ENCODE results near the gene PHKB.

PHKB gene

GRCh38 chr16:47571049-47571448 lies 109.9 kb downstream of the PHKB start:
- DNase-seq = no peak

GRCh38 chr16:47571711-47572110 lies 110.6 kb downstream of the PHKB start:
- DNase-seq = no peak

- peak; percentile 68 for DNase-seq
Measured at GRCh38 chr16:47574091-47575054, 113.2 kb downstream of the PHKB start.

- DNase-seq = no peak
Measured at GRCh38 chr16:47577029-47577428, 115.9 kb downstream of the PHKB start.

GRCh38 chr16:47578033-47578432 lies 116.9 kb downstream of the PHKB start:
- no peak for DNase-seq

DNA sequence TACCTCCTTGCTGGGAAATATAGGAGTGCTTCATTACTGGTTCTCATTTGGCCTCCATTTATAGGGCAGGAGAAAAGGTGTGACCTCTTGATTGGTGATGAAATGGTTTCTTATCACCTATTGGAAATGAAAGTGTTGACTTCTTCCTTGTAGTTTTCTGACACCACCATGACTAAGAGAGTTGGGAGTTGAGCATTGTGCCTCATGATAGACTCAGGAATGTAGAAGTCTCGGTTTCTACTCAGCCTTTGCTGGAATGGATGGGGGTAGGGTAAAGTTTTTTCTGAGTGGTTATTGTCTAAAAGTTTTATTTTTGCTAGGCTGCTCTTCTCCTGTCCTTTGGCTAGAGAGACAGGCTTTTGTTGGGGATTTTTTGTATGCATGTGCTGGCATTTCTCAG lies 117.4 kb downstream of the PHKB start:
- DNase-seq = peak; percentile 19

DNA sequence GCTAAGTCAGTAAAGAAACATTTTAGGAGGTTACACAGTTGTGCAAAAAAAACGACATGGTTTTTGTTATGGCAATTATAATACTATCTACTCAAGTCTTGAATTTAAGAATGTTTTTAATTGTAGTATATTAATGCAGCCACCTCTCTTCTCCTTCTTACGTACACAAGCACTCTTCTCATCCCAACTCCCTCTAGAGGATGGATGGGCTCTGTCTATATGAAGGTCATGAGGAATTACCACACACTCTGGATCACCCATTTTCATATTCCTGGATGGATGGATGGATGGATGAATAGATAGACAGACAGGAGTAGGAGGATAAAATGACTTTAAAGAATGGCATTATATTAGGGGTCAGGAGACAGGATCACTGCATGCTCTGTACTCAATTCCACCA lies 120.0 kb downstream of the PHKB start:
- DNase-seq = no peak

GRCh38 chr16:47584464-47585225 lies 123.5 kb downstream of the PHKB start:
- no peak for DNase-seq

GRCh38 chr16:47586121-47586520 lies 125.0 kb downstream of the PHKB start:
- no peak for DNase-seq

GRCh38 chr16:47590472-47590871 lies 129.3 kb downstream of the PHKB start:
- DNase-seq = no peak

DNA sequence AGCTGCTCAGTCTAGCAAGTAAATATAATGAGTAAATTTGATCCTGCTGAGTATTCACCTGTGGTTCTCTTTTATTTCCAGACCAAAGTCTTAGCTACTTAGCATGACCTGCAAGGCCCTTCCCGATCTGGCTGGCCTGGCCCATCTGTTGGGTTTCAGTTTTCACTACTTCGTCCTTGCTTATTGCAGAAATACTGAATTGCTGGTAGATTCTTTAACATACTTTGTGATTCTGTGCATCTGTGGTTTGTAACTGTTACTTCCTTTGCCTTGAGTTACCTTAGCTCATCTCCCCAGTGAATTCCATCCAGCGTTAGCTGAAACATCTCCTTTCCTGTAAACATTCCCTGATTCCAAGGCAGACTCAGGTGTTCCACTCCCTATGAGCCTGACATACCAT lies 131.1 kb downstream of the PHKB start:
- no peak for DNase-seq

DNA sequence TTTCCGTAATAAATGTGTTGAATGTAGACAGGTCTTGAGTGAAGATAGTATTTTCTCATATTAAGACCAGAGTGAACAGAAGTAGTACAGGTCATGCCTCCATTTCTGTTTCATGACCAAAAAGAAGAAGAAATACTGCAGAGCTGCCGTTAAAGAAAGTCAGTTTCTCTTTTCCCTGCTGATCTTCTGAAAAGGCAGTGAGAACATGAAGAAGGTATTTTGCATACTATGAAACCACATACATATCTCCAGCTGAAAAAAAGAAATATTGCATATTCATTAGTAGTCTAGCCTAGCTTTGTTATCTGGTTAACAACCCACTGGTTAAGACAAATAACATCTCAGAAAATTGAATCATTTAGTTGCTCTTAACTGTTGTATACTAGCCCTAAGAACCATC lies 138.4 kb downstream of the PHKB start:
- DNase-seq = no peak

DNA sequence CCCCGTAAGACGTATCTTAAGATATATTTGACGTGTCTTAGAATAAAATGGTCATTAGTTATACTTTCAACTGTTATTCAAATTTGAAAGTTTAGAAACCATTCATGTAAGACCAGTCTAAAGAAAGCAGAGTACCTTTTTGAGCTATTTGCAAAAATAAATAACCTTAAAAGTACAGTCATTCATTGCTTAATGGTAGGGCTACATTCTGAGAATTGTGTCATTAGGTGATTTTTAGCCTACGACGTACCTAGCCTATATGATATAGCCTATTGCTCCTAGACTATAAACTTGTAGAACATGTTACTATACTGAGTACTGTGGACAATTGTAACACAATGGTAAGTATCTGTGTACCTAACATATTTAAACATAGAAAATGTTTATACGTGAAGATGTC lies 139.2 kb downstream of the PHKB start:
- DNase-seq = no peak

DNA sequence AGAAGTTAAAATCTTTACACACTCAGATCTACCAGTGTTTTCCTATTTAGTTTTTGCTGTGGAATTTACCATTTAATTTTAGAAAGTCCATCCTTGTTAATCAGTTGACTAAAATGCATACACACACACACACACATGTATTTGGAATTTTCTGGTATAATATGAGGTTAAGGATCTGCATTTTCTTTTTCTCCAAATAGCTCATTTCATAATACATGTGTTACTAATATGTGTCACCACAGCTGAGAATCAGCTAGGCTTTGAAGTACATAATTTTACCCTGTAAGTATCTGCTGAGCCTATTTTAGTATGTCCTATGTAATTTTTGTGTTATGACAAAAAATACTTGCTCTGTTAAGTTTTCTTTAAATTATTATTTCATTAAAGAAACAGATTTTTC lies 143.2 kb downstream of the PHKB start:
- peak; percentile 41 for DNase-seq

GRCh38 chr16:47611042-47611441 lies 149.9 kb downstream of the PHKB start:
- DNase-seq = no peak

DNA sequence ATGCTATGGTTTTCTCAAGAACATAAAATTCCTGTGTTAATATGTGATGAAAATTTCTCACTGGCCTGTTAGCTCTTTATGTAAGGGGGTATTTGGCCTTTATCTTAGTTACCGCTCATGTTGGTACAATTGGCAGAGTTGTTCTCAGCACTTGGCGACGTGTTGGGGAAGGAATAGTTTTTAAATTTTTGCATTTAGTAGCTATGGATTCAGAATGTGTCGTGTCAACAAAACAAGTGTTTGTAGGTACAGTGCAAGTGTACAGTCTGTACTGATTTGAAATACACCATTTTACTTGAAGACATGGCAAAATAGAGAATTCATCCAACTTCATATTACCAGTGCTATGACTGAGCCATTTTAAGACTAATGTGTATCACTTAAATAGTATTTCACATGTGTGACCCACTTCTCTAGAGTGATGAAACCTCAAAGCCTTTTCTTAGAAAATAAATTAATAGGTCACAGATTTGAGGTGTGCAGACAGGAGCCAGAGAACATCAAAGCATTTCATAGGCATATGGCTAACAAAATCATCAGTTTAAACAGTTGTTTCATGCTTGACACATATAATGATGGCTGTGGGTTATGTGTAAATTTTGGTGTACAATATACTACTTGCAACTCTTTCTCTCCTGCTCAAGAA lies 150.8 kb downstream of the PHKB start:
- DNase-seq = no peak

GRCh38 chr16:47612711-47613110 lies 151.6 kb downstream of the PHKB start:
- no peak for DNase-seq

DNA sequence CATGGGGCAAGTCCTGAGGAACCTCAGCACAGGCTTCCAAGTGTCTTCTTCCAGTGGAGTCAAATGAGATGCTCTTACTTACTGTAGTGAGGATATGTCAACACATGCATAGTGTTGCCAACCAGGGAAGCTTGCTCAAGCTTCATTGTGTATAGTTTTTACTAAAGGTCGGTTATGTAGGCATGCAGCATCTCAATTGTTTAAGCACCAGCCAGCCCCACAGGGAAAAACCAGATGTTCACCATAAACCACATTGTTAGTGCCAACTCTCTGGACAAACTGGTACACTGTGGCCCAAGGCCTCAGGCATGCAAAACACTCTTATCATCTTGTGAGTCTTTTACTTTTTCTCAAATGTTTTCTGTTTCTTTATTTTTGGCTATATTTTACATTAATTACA lies 152.1 kb downstream of the PHKB start:
- no peak for DNase-seq

GRCh38 chr16:47617732-47618131 lies 156.6 kb downstream of the PHKB start:
- no peak for DNase-seq

GRCh38 chr16:47622451-47623176 lies 161.5 kb downstream of the PHKB start:
- no peak for DNase-seq

DNA sequence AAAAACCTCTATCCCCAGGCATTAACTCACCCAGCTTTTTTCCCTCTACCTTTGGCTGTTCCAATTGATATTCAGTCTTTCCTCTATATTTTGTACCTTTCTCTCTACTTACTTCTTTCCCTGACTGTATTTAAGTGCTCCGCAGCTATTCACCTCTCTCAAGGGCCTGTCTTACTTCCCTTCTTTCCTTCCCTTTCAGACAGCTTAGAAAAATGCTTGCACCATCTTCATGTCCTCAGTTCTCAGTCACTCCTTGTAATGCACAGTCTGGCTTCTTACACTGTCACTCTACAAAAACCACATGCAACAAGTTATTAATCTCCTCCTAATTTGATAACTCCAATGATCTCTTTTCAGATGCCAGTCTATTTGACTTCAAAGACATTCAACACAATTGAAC lies 163.4 kb downstream of the PHKB start:
- DNase-seq = no peak

DNA sequence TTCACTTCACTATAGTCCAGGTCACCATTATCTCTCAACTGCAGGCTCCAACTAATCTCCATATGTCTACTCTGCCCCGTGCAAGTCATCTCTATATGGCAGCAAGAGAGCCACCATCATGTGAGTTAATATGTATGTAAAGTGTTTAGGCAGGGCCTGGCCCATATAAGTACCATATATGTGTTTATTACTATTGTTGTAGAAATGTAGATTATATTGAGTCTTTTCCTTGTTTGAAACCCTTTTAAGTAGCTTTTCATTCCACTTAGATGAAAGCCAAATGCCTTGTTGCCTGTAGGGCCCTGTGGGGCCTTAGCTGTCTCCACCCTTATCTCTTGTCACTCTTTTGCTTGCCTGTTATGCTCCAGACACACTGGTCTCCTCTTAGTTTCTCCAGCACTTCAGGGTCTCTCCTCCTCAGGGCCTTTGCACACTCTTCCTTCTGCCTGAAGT lies 164.0 kb downstream of the PHKB start:
- DNase-seq = no peak

DNA sequence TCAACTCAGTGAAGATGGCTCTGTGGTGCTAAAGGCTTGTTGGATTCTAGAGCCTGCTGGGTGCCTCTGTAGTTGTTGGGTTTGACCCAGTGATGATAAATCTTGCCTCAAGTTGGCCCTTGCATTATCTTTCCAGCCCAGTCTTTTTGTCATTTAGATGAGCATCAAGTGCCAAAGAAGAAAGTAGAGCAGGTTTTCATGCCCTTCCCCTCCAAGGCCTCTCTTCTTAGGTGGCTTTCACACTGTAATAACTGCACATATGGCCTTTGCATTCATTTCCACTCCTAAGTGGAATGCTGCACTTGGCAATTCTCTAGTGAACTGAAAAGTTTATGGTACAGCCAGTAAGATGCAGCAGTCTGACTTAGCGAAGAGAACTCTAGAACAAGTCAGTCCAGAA lies 165.1 kb downstream of the PHKB start:
- no peak for DNase-seq
